ENCODE data around the gene ZC3H7A. TPM values are rescaled to one million over a fixed set of nuclear protein-coding genes. Genes with fewer than 3 reads are reported as not detected.

The ZC3H7A gene
- total RNA-seq, 1 experiment from 2014 or later: 70.9 TPM

- intact Hi-C loops (cut with micrococcal nuclease; ENCODE audit: unreplicated experiment): no loop called here
- DNase-seq: no peak
- Mint-ChIP-seq H3K4me1 (ENCODE audit: low read depth, unreplicated experiment) (peaks cover 24% of the 10 kb centered on the region), H3K36me3 (ENCODE audit: insufficient read depth, unreplicated experiment) (peaks cover 94% of the 10 kb centered on the region), H3K27ac (ENCODE audit: unreplicated experiment) (no peak overlapping the region), H3K4me3 (ENCODE audit: low read depth, unreplicated experiment) (no peak overlapping the region), H3K27me3 (ENCODE audit: unreplicated experiment) (no peaks in the 10 kb centered on the region), H3K9me3 (ENCODE audit: low read depth, unreplicated experiment) (no peaks in the 10 kb centered on the region)
- CTCF ChIA-PET: no interaction called here
- TF ChIP-seq, protein P1, sequence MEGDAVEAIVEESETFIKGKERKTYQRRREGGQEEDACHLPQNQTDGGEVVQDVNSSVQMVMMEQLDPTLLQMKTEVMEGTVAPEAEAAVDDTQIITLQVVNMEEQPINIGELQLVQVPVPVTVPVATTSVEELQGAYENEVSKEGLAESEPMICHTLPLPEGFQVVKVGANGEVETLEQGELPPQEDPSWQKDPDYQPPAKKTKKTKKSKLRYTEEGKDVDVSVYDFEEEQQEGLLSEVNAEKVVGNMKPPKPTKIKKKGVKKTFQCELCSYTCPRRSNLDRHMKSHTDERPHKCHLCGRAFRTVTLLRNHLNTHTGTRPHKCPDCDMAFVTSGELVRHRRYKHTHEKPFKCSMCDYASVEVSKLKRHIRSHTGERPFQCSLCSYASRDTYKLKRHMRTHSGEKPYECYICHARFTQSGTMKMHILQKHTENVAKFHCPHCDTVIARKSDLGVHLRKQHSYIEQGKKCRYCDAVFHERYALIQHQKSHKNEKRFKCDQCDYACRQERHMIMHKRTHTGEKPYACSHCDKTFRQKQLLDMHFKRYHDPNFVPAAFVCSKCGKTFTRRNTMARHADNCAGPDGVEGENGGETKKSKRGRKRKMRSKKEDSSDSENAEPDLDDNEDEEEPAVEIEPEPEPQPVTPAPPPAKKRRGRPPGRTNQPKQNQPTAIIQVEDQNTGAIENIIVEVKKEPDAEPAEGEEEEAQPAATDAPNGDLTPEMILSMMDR (IDR thresholded peaks at IDR 0.05; ENCODE audit: unreplicated experiment): no peak
- no TSS peak for BruUV-seq (replicated peaks)
Observed at GRCh38 chr16:11752856-11753255, 44.2 kb downstream of the ZC3H7A start.

DNA sequence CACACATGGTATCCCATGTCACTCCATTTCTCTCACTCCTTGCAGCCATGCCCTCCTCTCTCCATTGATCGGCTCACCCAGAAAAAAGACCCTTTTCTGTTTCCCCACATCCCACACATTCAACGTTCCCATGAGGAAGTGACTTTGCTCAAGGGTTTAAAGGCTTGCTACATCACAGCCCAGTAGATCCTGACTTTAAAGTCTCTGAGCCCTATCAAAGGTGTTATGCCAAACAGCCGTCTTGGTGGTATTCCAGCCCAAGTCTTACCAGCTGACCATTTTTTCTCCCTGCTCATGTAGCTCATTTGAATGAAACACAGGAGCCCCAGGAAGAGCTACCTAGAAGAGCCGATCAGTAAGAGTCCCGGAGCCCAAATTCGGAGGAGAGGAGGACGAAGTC, 47.0 kb downstream of the ZC3H7A start:
- TF ChIP-seq, protein P1 (IDR thresholded peaks at IDR 0.05; ENCODE audit: unreplicated experiment): no peak
- Mint-ChIP-seq H3K4me1 (ENCODE audit: low read depth, unreplicated experiment) (peaks cover 23% of the 10 kb centered on the region), H3K27ac (ENCODE audit: unreplicated experiment) (peak overlapping the region; percentile 34), H3K36me3 (ENCODE audit: insufficient read depth, unreplicated experiment) (peaks cover 81% of the 10 kb centered on the region), H3K27me3 (ENCODE audit: unreplicated experiment) (no peaks in the 10 kb centered on the region), H3K4me3 (ENCODE audit: low read depth, unreplicated experiment) (no peak overlapping the region), H3K9me3 (ENCODE audit: low read depth, unreplicated experiment) (no peaks in the 10 kb centered on the region)
- BruUV-seq (replicated peaks): no TSS peak
- DNase-seq: no peak
- intact Hi-C loops (cut with micrococcal nuclease; ENCODE audit: unreplicated experiment): no loop called here
- CTCF ChIA-PET: no interaction called here

GRCh38 chr16:11748404-11749254, 48.4 kb downstream of the ZC3H7A start:
- Mint-ChIP-seq H3K4me1 (ENCODE audit: low read depth, unreplicated experiment) (peaks cover 33% of the 10 kb centered on the region), H3K27ac (ENCODE audit: unreplicated experiment) (peak overlapping the region; percentile 27), H3K4me3 (ENCODE audit: low read depth, unreplicated experiment) (peak overlapping the region; percentile 24), H3K36me3 (ENCODE audit: insufficient read depth, unreplicated experiment) (peaks cover 73% of the 10 kb centered on the region), H3K9me3 (ENCODE audit: low read depth, unreplicated experiment) (no peaks in the 10 kb centered on the region), H3K27me3 (ENCODE audit: unreplicated experiment) (no peaks in the 10 kb centered on the region)
- TF ChIP-seq, protein P1 (IDR thresholded peaks at IDR 0.05; ENCODE audit: unreplicated experiment): no peak
- intact Hi-C loops (cut with micrococcal nuclease; ENCODE audit: unreplicated experiment): no loop called here
- no TSS peak for BruUV-seq (replicated peaks)
- CTCF ChIA-PET: interaction anchor here (0.6 to 1.3 kb wide), 2 partner anchors 11 to 152 kb away, joined by 3 to 7 read pairs; no protein-coding TSS in a partner anchor
- DNase-seq: peak; percentile 24

- no TSS peak for BruUV-seq (replicated peaks)
- no peaks in the 10 kb centered on the region for H3K27me3 Mint-ChIP-seq (ENCODE audit: unreplicated experiment)
- CTCF ChIA-PET: interaction anchor here (1.3 kb wide), 1 partner anchor 11 kb away, joined by 7 read pairs; no protein-coding TSS in a partner anchor
- intact Hi-C loops (cut with micrococcal nuclease; ENCODE audit: unreplicated experiment): no loop called here
- H3K27ac Mint-ChIP-seq (ENCODE audit: unreplicated experiment): peak overlapping the region; percentile 27
- H3K9me3 Mint-ChIP-seq (ENCODE audit: low read depth, unreplicated experiment): no peaks in the 10 kb centered on the region
- DNase-seq: no peak
- TF ChIP-seq, protein P1 (IDR thresholded peaks at IDR 0.05; ENCODE audit: unreplicated experiment): no peak
- H3K4me3 Mint-ChIP-seq (ENCODE audit: low read depth, unreplicated experiment): peak overlapping the region; percentile 24
- H3K36me3 Mint-ChIP-seq (ENCODE audit: insufficient read depth, unreplicated experiment): peaks cover 73% of the 10 kb centered on the region
- peaks cover 36% of the 10 kb centered on the region for H3K4me1 Mint-ChIP-seq (ENCODE audit: low read depth, unreplicated experiment)
Observed at GRCh38 chr16:11747949-11748403, 49.1 kb downstream of the ZC3H7A start.

Data from Calu3 (cell line).